ENCODE results near the gene SPINK5.

DNA sequence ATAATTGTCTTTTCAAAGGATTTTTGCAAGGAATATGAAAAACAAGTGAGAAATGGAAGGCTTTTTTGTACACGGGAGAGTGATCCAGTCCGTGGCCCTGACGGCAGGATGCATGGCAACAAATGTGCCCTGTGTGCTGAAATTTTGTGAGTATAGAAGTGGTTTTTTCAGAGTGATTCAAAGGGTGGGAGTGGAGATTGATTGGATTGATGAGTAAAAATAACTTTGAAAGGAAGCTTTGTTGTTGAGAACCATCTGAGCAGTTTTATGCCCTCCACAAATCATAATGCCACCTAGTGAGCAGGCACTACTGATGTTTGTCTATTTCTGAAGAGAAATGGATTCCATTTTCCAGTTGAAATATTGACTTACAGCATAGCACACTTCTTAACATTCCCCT lies 30.6 kb downstream of the SPINK5 start:
- TF ChIP-seq ZNF629 (tag by site-specific recombination; IDR thresholded peaks at IDR 0.05) (no peak), REST (tag by site-specific recombination; IDR thresholded peaks at IDR 0.05) (no peak)
